SK-N-MC (cell line): ENCODE results near the gene LMF2.

Source experiments
- DNase-seq: peaks from one replicate; pipeline ENCODE4 v3.0.0-alpha.2; 2011; ENCODE audit warnings: low read depth, low spot score
- H3K27ac ChIP-seq: fragments of 200-600 bp; sonication (generic); 2 replicates; pipeline ENCODE4 v1.5.1; 2016; ENCODE audit warnings: mixed run types
- H3K36me3 ChIP-seq: fragments of 200-600 bp; sonication (generic); 2 replicates; pipeline ENCODE4 v1.6.1; 2017; ENCODE audit warnings: antibody characterized with exemption, low read length, mixed read lengths; ENCODE audit not compliant: insufficient read depth
- H3K4me3 ChIP-seq: fragments of 200-600 bp; sonication (generic); 2 replicates; pipeline ENCODE4 v1.5.1; 2016
- H3K9ac ChIP-seq: fragments of 200-600 bp; sonication (generic); 2 replicates; pipeline ENCODE4 v1.8.0; 2017; ENCODE audit warnings: mixed run types, mixed read lengths; ENCODE audit not compliant: insufficient read length
- H3K9me3 ChIP-seq: fragments of 200-600 bp; sonication (generic); 2 replicates; pipeline ENCODE4 v1.6.1; 2017; ENCODE audit warnings: low read depth, mild to moderate bottlenecking, antibody characterized with exemption, low read length, moderate library complexity, mixed read lengths
- EZH2 ChIP-seq: fragments of 200-600 bp; sonication (generic); IDR thresholded peaks from one replicate; pipeline ENCODE4 v1.6.1; 2017; ENCODE audit warnings: antibody characterized with exemption
- FOXP2 ChIP-seq: optimal IDR thresholded peaks from 2 replicates; pipeline ENCODE3; 2011; ENCODE audit warnings: mild to moderate bottlenecking, moderate library complexity; ENCODE audit not compliant: insufficient read depth; ENCODE audit errors: extremely low read length, control extremely low read depth
- POLR2AphosphoS5 ChIP-seq: IDR thresholded peaks from 2 replicates; pipeline ENCODE4 v1.6.1; 2012; ENCODE audit warnings: mild to moderate bottlenecking, low read depth, low read length, borderline replicate concordance

Gene LMF2

GRCh38 chr22:50508897-50509296 lies 1.4 kb upstream of the LMF2 start:
- H3K9ac ChIP-seq = peak overlapping the region; percentile 93
- peak overlapping the region; percentile 90; the same call in 1 of the 2 replicates for H3K27ac ChIP-seq
- no peak for DNase-seq

DNA sequence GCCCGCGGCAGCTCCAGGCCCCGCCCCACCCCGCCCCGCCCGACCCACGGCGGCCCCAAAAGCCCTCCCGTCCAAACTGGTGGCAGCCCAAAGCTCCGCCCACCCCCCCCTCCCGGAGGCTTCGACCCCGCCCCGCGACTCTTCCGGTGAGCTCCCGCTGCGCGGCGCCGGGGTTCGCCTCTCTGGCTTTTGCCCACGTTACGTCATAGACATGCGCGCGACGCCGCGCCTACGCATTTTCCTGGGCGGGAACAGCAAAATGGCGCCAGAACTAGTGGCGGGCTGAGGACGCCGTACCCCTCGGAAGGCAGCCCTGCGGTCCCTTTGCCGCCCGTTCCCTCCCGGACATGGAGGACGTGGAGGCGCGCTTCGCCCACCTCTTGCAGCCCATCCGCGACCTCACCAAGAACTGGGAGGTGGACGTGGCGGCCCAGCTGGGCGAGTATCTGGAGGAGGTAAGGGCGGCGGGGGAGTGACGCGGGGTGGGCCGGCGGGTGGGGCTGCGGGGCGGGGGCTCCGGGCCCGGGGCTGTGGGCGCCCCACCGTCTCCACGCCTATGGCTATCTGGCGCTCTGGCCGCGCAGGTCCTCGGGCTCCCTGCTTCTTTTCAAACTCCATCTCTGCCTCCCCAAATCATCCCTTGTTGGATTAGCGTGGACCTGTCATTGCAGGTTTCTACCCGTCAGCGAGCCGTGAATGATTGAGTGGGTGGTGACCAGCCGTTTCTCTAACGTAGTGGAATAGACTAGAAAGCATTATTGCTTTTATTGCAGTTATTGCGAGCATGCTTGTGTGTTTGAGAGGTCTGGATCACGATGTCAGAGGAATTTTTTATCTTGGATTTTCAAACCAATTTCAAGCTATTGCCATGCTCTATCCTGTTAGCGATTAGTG lies 736 bp upstream of the LMF2 start, which contains the start of gene NCAPH2:
Gene NCAPH2 (plus strand): TSS at position 234 of the 894 bp plus-strand sequence. CDS start 114 bp downstream, at position 348.
- Histone ChIP-seq H3K9ac (peak within 1 kb of the TSS; percentile 94), H3K27ac (peak within 1 kb of the TSS; percentile 90), H3K9me3 (no peaks in the 10 kb centered on the region), H3K4me3 (peak within 1 kb of the TSS; percentile 98), H3K36me3 (peaks cover 21% of the 10 kb centered on the region; the same call in 1 of the 2 replicates)
- peak; percentile 93 for DNase-seq
- TF ChIP-seq POLR2AphosphoS5 (peak; percentile 89), FOXP2 (no peak)

More at GRCh38 chr22:50508897-50509296, 1.4 kb upstream of the LMF2 start:
- TF ChIP-seq EZH2 = no peak
- TF ChIP-seq POLR2AphosphoS5 = no peak
- TF ChIP-seq FOXP2 = no peak
- Histone ChIP-seq H3K4me3 (peak overlapping the region; percentile 94), H3K36me3 (peaks cover 21% of the 10 kb centered on the region; the same call in 1 of the 2 replicates), H3K9me3 (no peaks in the 10 kb centered on the region)

GRCh38 chr22:50506611-50507420 lies 686 bp downstream of the LMF2 start:
- TF ChIP-seq POLR2AphosphoS5 (no peak), FOXP2 (no peak), EZH2 (no peak)
- peaks cover 10% of the 10 kb centered on the region; the same call in 1 of the 2 replicates for H3K36me3 ChIP-seq
- no peaks in the 10 kb centered on the region for H3K9me3 ChIP-seq
- peak overlapping the region; percentile 98 for H3K4me3 ChIP-seq
- peak overlapping the region; percentile 54; the same call in 1 of the 2 replicates for H3K27ac ChIP-seq
- DNase-seq = no peak
- peak overlapping the region; percentile 94 for H3K9ac ChIP-seq

- H3K9me3 ChIP-seq = no peaks in the 10 kb centered on the region
- TF ChIP-seq EZH2 (no peak), POLR2AphosphoS5 (no peak), FOXP2 (no peak)
- H3K4me3 ChIP-seq = peak overlapping the region; percentile 98
- no peak overlapping the region for H3K27ac ChIP-seq
- H3K36me3 ChIP-seq = peaks cover 10% of the 10 kb centered on the region; the same call in 1 of the 2 replicates
- DNase-seq = no peak
- H3K9ac ChIP-seq = peak overlapping the region; percentile 94
Observed at GRCh38 chr22:50505776-50506610, 1.5 kb downstream of the LMF2 start.

DNA sequence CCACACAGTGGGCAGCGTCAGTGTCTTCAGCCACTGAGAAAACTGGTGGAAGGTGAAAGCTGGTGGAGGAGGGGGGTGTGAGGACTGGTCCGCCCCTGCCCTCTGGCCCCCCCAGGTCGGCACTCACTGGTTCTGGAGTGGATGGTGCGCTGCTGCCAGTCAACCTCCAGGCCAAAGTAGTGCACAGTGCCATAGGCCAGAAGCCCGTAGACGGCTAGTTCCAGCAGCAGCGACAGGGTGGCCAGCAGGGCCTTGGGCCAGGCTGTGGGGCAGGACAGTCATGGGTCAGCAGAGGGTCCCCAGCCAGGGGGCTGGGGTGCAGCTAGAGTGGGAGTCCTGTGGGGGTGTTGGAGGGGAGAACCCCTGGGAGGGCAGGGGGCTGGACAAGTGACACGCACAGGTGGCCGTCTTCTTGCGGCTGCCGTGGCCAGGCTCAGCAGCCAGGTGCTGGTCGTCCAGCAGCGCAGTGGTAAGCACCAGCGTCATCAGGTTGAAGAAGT lies 2.2 kb downstream of the LMF2 start:
- DNase-seq = no peak
- Histone ChIP-seq H3K9me3 (no peaks in the 10 kb centered on the region), H3K27ac (no peak overlapping the region), H3K9ac (no peak overlapping the region), H3K36me3 (peaks cover 10% of the 10 kb centered on the region; the same call in 1 of the 2 replicates), H3K4me3 (no peak overlapping the region)
- TF ChIP-seq EZH2 (no peak), POLR2AphosphoS5 (no peak), FOXP2 (no peak)

GRCh38 chr22:50504369-50505211 lies 2.9 kb downstream of the LMF2 start:
- Histone ChIP-seq H3K4me3 (no peak overlapping the region), H3K9me3 (no peaks in the 10 kb centered on the region), H3K9ac (no peak overlapping the region), H3K27ac (no peak overlapping the region), H3K36me3 (peaks cover 10% of the 10 kb centered on the region; the same call in 1 of the 2 replicates)
- no peak for DNase-seq
- TF ChIP-seq POLR2AphosphoS5 (no peak), EZH2 (no peak), FOXP2 (no peak)
